ENCODE data around the gene PPP2R5D. TPM values are rescaled to one million over a fixed set of nuclear protein-coding genes. Genes with fewer than 3 reads are reported as not detected.
"Not testable (repeated sequence)": the region's sequence is repeated elsewhere in the genome, so short reads cannot be mapped to it uniquely, and the experiment has no call there.

PPP2R5D gene
- total RNA-seq, 1 donor from 2014 or later: 44.3 TPM

- H3K4me1 Mint-ChIP-seq (ENCODE audit: unreplicated experiment): no peaks in the 10 kb centered on the region
- TF ChIP-seq, protein P1, sequence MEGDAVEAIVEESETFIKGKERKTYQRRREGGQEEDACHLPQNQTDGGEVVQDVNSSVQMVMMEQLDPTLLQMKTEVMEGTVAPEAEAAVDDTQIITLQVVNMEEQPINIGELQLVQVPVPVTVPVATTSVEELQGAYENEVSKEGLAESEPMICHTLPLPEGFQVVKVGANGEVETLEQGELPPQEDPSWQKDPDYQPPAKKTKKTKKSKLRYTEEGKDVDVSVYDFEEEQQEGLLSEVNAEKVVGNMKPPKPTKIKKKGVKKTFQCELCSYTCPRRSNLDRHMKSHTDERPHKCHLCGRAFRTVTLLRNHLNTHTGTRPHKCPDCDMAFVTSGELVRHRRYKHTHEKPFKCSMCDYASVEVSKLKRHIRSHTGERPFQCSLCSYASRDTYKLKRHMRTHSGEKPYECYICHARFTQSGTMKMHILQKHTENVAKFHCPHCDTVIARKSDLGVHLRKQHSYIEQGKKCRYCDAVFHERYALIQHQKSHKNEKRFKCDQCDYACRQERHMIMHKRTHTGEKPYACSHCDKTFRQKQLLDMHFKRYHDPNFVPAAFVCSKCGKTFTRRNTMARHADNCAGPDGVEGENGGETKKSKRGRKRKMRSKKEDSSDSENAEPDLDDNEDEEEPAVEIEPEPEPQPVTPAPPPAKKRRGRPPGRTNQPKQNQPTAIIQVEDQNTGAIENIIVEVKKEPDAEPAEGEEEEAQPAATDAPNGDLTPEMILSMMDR (IDR thresholded peaks at IDR 0.05): no peak
- no peak overlapping the region for H3K27ac Mint-ChIP-seq (ENCODE audit: unreplicated experiment)
- H3K27me3 Mint-ChIP-seq (ENCODE audit: unreplicated experiment): no peaks in the 10 kb centered on the region
- DNase-seq (ENCODE audit: extremely low spot score, unreplicated experiment): no peak
- no peaks in the 10 kb centered on the region for H3K9me3 Mint-ChIP-seq (ENCODE audit: unreplicated experiment)
- H3K4me3 Mint-ChIP-seq (ENCODE audit: unreplicated experiment): no peak overlapping the region
- H3K36me3 Mint-ChIP-seq (ENCODE audit: unreplicated experiment): peaks cover 19% of the 10 kb centered on the region
Observed at GRCh38 chr6:42938428-42938796, 46.0 kb upstream of the PPP2R5D start.

DNA sequence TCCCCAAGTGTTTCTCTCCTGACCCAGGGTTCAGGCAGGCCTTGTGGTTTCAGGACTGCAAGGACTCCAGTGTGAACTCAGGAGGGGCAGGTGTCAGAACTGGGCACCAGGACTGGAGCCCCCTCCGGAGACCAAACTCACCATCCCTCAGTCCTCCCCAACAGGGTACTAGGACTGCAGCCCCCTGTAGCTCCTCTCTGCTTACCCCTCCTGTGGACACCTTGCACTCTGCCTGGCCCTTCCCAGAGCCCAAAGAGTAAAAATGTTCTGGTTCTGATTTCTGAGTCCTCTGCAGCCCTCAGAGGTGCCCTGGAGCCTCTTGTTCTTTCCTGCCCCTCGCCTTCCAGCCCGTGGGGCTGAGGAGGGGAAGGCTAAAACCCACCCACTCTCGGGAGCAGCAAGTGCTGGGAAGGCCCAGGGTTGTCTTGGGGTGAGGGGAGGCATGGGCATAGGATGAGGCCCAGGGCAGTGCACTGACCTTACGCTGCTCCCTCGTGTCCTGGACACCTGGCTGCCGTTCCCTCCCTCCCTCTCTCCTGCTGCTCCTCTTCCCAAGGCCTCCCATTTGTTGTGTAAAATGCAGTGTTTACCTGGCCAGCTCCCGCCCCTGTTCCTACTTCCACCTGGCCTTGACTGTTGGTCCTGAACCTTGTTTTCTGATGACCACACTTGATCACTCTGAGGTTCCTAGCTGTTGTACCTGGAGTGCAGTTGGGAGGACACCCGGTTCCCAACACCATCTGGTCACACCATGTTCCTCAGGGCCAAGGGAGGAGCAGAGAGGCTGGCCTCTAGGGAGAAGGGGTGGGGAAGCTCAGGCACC lies 45.2 kb upstream of the PPP2R5D start:
- Mint-ChIP-seq H3K27ac (ENCODE audit: unreplicated experiment) (no peak overlapping the region), H3K4me3 (ENCODE audit: unreplicated experiment) (no peak overlapping the region), H3K4me1 (ENCODE audit: unreplicated experiment) (no peaks in the 10 kb centered on the region), H3K27me3 (ENCODE audit: unreplicated experiment) (no peaks in the 10 kb centered on the region), H3K9me3 (ENCODE audit: unreplicated experiment) (no peaks in the 10 kb centered on the region), H3K36me3 (ENCODE audit: unreplicated experiment) (peaks cover 21% of the 10 kb centered on the region)
- TF ChIP-seq, protein P1 (IDR thresholded peaks at IDR 0.05): no peak
- DNase-seq (ENCODE audit: extremely low spot score, unreplicated experiment): no peak

GRCh38 chr6:42939810-42940167 lies 44.6 kb upstream of the PPP2R5D start:
- Mint-ChIP-seq H3K4me3 (ENCODE audit: unreplicated experiment) (no peak overlapping the region), H3K36me3 (ENCODE audit: unreplicated experiment) (peaks cover 24% of the 10 kb centered on the region), H3K27ac (ENCODE audit: unreplicated experiment) (no peak overlapping the region), H3K4me1 (ENCODE audit: unreplicated experiment) (no peaks in the 10 kb centered on the region), H3K9me3 (ENCODE audit: unreplicated experiment) (no peaks in the 10 kb centered on the region), H3K27me3 (ENCODE audit: unreplicated experiment) (no peaks in the 10 kb centered on the region)
- TF ChIP-seq, protein P1 (IDR thresholded peaks at IDR 0.05): no peak
- DNase-seq (ENCODE audit: extremely low spot score, unreplicated experiment): no peak

- no peaks in the 10 kb centered on the region for H3K4me1 Mint-ChIP-seq (ENCODE audit: unreplicated experiment)
- TF ChIP-seq, protein P1 (IDR thresholded peaks at IDR 0.05): no peak
- no peak overlapping the region for H3K4me3 Mint-ChIP-seq (ENCODE audit: unreplicated experiment)
- H3K27me3 Mint-ChIP-seq (ENCODE audit: unreplicated experiment): no peaks in the 10 kb centered on the region
- H3K27ac Mint-ChIP-seq (ENCODE audit: unreplicated experiment): no peak overlapping the region
- H3K36me3 Mint-ChIP-seq (ENCODE audit: unreplicated experiment): peaks cover 22% of the 10 kb centered on the region
- DNase-seq (ENCODE audit: extremely low spot score, unreplicated experiment): no peak
- H3K9me3 Mint-ChIP-seq (ENCODE audit: unreplicated experiment): no peaks in the 10 kb centered on the region
Observed at GRCh38 chr6:42940493-42941045, 43.8 kb upstream of the PPP2R5D start.

GRCh38 chr6:42941356-42941755 lies 43.0 kb upstream of the PPP2R5D start:
- not testable (repeated sequence) for H3K27me3 Mint-ChIP-seq (ENCODE audit: unreplicated experiment); H3K4me3 Mint-ChIP-seq (ENCODE audit: unreplicated experiment); DNase-seq (ENCODE audit: extremely low spot score, unreplicated experiment); H3K4me1 Mint-ChIP-seq (ENCODE audit: unreplicated experiment); H3K27ac Mint-ChIP-seq (ENCODE audit: unreplicated experiment); H3K9me3 Mint-ChIP-seq (ENCODE audit: unreplicated experiment)
- H3K36me3 Mint-ChIP-seq (ENCODE audit: unreplicated experiment): peaks cover 14% of the 10 kb centered on the region

Measured in osteocyte (in vitro differentiated cells).